Smooth muscle cell (in vitro differentiated cells): ENCODE data around the gene CCNG2. TPM values are rescaled to one million over a fixed set of nuclear protein-coding genes. Genes with fewer than 3 reads are reported as not detected.
A peak's percentile ranks its signal among the peaks of the same experiment; 100 is the strongest.

ENCODE experiments used
- DNase-seq: peaks from one replicate; lab custom pipeline; 2025; ENCODE audit not compliant: unreplicated experiment; lab: John Stamatoyannopoulos, UW
- H2AFZ ChIP-seq: fragments of 200-600 bp; sonication (generic); 2 replicates; pipeline ENCODE4 v1.6.0; 2016; ENCODE audit warnings: antibody characterized with exemption, low read depth, mild to moderate bottlenecking
- H3F3A ChIP-seq: fragments of 200-600 bp; sonication (generic); 2 replicates; pipeline ENCODE4 v1.6.0; 2017; ENCODE audit warnings: antibody characterized with exemption, low read depth
- H3K27ac ChIP-seq: fragments of 200-600 bp; sonication (generic); 2 replicates; pipeline ENCODE4 v1.5.1; 2016; ENCODE audit warnings: low read depth, mild to moderate bottlenecking
- H3K27me3 ChIP-seq: fragments of 200-600 bp; sonication (generic); 2 replicates; pipeline ENCODE4 v1.6.1; 2016; ENCODE audit warnings: low read depth, mild to moderate bottlenecking
- H3K36me3 ChIP-seq: fragments of 200-600 bp; sonication (generic); 2 replicates; pipeline ENCODE4 v1.5.1; 2016; ENCODE audit warnings: low read depth
- H3K4me1 ChIP-seq: fragments of 200-600 bp; sonication (generic); 2 replicates; pipeline ENCODE4 v1.5.1; 2016; ENCODE audit warnings: low read depth
- H3K4me2 ChIP-seq: fragments of 200-600 bp; sonication (generic); 2 replicates; pipeline ENCODE4 v1.6.0; 2016; ENCODE audit warnings: mild to moderate bottlenecking
- H3K4me3 ChIP-seq: fragments of 200-600 bp; sonication (generic); 2 replicates; pipeline ENCODE4 v1.5.1; 2016; ENCODE audit warnings: mild to moderate bottlenecking
- H3K79me2 ChIP-seq: fragments of 200-600 bp; sonication (generic); 2 replicates; pipeline ENCODE4 v1.6.0; 2016; ENCODE audit warnings: low read depth, mild to moderate bottlenecking
- H3K9ac ChIP-seq: fragments of 200-600 bp; sonication (generic); 2 replicates; pipeline ENCODE4 v1.6.0; 2016; ENCODE audit warnings: low read depth
- H3K9me3 ChIP-seq: fragments of 200-600 bp; sonication (generic); replicated peaks from 2 replicates; pipeline ENCODE4 v1.5.1; 2016; ENCODE audit warnings: low read depth
- H4K20me1 ChIP-seq: fragments of 200-600 bp; sonication (generic); 2 replicates; pipeline ENCODE4 v1.6.0; 2016; ENCODE audit warnings: low read depth
- CTCF ChIP-seq: fragments of 200-600 bp; sonication (generic); IDR thresholded peaks from 2 replicates; pipeline ENCODE4 v1.5.1; 2017; ENCODE audit warnings: borderline replicate concordance, mild to moderate bottlenecking, antibody characterized with exemption; ENCODE audit not compliant: insufficient read depth, poor library complexity, severe bottlenecking
- WGBS: methylation state at CpG from one replicate; pipeline ENCODE4 v1.1.7; 2016; ENCODE audit warnings: low lambda C conversion rate; 5-methylcytosine and 5-hydroxymethylcytosine counted together
- polyA plus RNA-seq: library from polyadenylated mRNA; unstranded; fragments of >200 nt; fragmentation: Nextera tagmentation; extraction: Ambion mirVana; gene quantifications from 2 replicates; pipeline ENCODE4 v1.2.1, GENCODE V29; 2016
- total RNA-seq: library from RNA; depleted of rRNA; stranded (reverse); fragments of >200 nt; gene quantifications from 2 replicates; pipeline ENCODE4 v1.2.3, GENCODE V29; 2014

CCNG2 gene
- total and polyA plus RNA-seq, 2 experiments from 2014 or later, result 59.2 to 59.8 TPM

- H3K27ac ChIP-seq, result peak overlapping the region; percentile 97
- peaks cover 34% of the 10 kb centered on the region for H3K79me2 ChIP-seq
- H3K4me2 ChIP-seq, result peak overlapping the region; percentile 92
- H3K9ac ChIP-seq, result peak overlapping the region; percentile 97
- peaks cover under 1% of the 10 kb centered on the region for H3K36me3 ChIP-seq
- H3F3A ChIP-seq, result peaks cover under 1% of the 10 kb centered on the region
- no peaks in the 10 kb centered on the region for H3K27me3 ChIP-seq
- peaks cover 58% of the 10 kb centered on the region for H3K4me1 ChIP-seq
- H2AFZ ChIP-seq, result peak overlapping the region; percentile 98
- under 1% methylated on average over 17 of the region's 17 CpGs for WGBS
- peaks cover 32% of the 10 kb centered on the region for H4K20me1 ChIP-seq
- H3K9me3 ChIP-seq, result no peaks in the 10 kb centered on the region
- H3K4me3 ChIP-seq, result peak overlapping the region; percentile 94
- no peak for TF ChIP-seq CTCF
- DNase-seq, result no peak
Measured at GRCh38 chr4:77156533-77156911, 485 bp upstream of the CCNG2 start.

- H4K20me1 ChIP-seq, result peaks cover 47% of the 10 kb centered on the region
- H3K27me3 ChIP-seq, result no peaks in the 10 kb centered on the region
- peak overlapping the region; percentile 97 for H3K27ac ChIP-seq
- TF ChIP-seq CTCF, result no peak
- peak overlapping the region; percentile 97 for H3K9ac ChIP-seq
- WGBS, result under 1% methylated on average over 26 of the region's 53 CpGs
- peaks cover 59% of the 10 kb centered on the region for H3K4me1 ChIP-seq
- H3K9me3 ChIP-seq, result no peaks in the 10 kb centered on the region
- H2AFZ ChIP-seq, result peak overlapping the region; percentile 53
- H3K36me3 ChIP-seq, result peaks cover 6% of the 10 kb centered on the region
- DNase-seq, result peak; percentile 93
- H3K4me3 ChIP-seq, result peak overlapping the region; percentile 94
- H3K79me2 ChIP-seq, result peaks cover 42% of the 10 kb centered on the region
- H3F3A ChIP-seq, result peaks cover 7% of the 10 kb centered on the region
- peak overlapping the region; percentile 92 for H3K4me2 ChIP-seq
Measured at GRCh38 chr4:77157859-77158486, 966 bp downstream of the CCNG2 start.

- WGBS, result 15% methylated on average over 6 of the region's 6 CpGs
- TF ChIP-seq CTCF, result no peak
- Histone ChIP-seq H3K27me3 (no peaks in the 10 kb centered on the region), H4K20me1 (peaks cover 52% of the 10 kb centered on the region), H3K9ac (peak overlapping the region; percentile 97), H3K36me3 (peaks cover 6% of the 10 kb centered on the region), H3K27ac (peak overlapping the region; percentile 97), H3K4me1 (peaks cover 63% of the 10 kb centered on the region), H3K9me3 (no peaks in the 10 kb centered on the region), H3K4me2 (peak overlapping the region; percentile 92), H3F3A (peaks cover 7% of the 10 kb centered on the region), H3K79me2 (peaks cover 42% of the 10 kb centered on the region), H2AFZ (peak overlapping the region; percentile 53), H3K4me3 (peak overlapping the region; percentile 94)
- DNase-seq, result no peak
Measured at GRCh38 chr4:77158487-77158861, 1.5 kb downstream of the CCNG2 start.

GRCh38 chr4:77159806-77160205 lies 2.8 kb downstream of the CCNG2 start:
- Histone ChIP-seq H3K27ac (no peak overlapping the region), H2AFZ (no peak overlapping the region), H3K9ac (no peak overlapping the region), H3K4me2 (peak overlapping the region; percentile 92), H4K20me1 (peaks cover 64% of the 10 kb centered on the region), H3K79me2 (peaks cover 48% of the 10 kb centered on the region), H3K27me3 (no peaks in the 10 kb centered on the region), H3K36me3 (peaks cover 6% of the 10 kb centered on the region), H3K4me1 (peaks cover 62% of the 10 kb centered on the region), H3K9me3 (no peaks in the 10 kb centered on the region), H3F3A (peaks cover 8% of the 10 kb centered on the region), H3K4me3 (peak overlapping the region; percentile 94)
- no peak for DNase-seq
- TF ChIP-seq CTCF, result no peak
- 90% methylated on average over 3 of the region's 3 CpGs for WGBS
